Measurements from ENCODE around the gene DIAPH1. TPM values are rescaled to one million over a fixed set of nuclear protein-coding genes. Genes with fewer than 3 reads are reported as not detected.
A peak's percentile ranks its signal among the peaks of the same experiment; 100 is the strongest.

The DIAPH1 gene
- total and polyA plus RNA-seq, 3 experiments from 2014 or later, result 151 to 217 (median 212) TPM

- peaks cover 5 to 19% (median 7%) of the 10 kb centered on the region in 3 donors for H3K4me1 Mint-ChIP-seq
- H3K36me3 ChIP-seq (ENCODE audit: insufficient read depth, low read length), result no peaks in the 10 kb centered on the region
- CTCF ChIA-PET, result no interaction called here
- H3K4me3 ChIP-seq (ENCODE audit: low read length), result no peak overlapping the region
- peaks cover 64 to 88% of the 10 kb centered on the region in 2 donors for H3K27me3 Mint-ChIP-seq
- H3K9me3 ChIP-seq (ENCODE audit: low read length), result no peaks in the 10 kb centered on the region
- no peaks in the 10 kb centered on the region for H3K36me3 Mint-ChIP-seq
- peaks cover 0 to 6% (median 3%) of the 10 kb centered on the region in 5 donors for H3K9me3 Mint-ChIP-seq
- no peak overlapping the region for H3K27ac Mint-ChIP-seq
- H3K4me3 Mint-ChIP-seq, result peak overlapping the region in 1 of 7 donors; percentile 18
- no peaks in the 10 kb centered on the region for H3K4me1 ChIP-seq (ENCODE audit: insufficient read depth, low read length)
- no peak for DNase-seq
- POLR2A ChIA-PET, result no interaction called here
- no peak overlapping the region for H3K27ac ChIP-seq (ENCODE audit: low read depth, low read length)
- peaks cover 34% of the 10 kb centered on the region for H3K27me3 ChIP-seq (ENCODE audit: insufficient read depth, low read length, poor library complexity, severe bottlenecking)
Observed at GRCh38 chr5:141489841-141490240, 129.0 kb downstream of the DIAPH1 start.

- no peaks in the 10 kb centered on the region for H3K4me1 ChIP-seq (ENCODE audit: insufficient read depth, low read length)
- H3K9me3 Mint-ChIP-seq, result peaks cover 0 to 6% (median 3%) of the 10 kb centered on the region in 5 donors
- peaks cover 40% of the 10 kb centered on the region for H3K27me3 ChIP-seq (ENCODE audit: insufficient read depth, low read length, poor library complexity, severe bottlenecking)
- H3K9me3 ChIP-seq (ENCODE audit: low read length), result no peaks in the 10 kb centered on the region
- no peak within 1 kb of the TSS for H3K27ac Mint-ChIP-seq
- DNase-seq, result no peak
- H3K4me3 Mint-ChIP-seq, result peak within 1 kb of the TSS in 1 of 7 donors; percentile 18
- H3K4me1 Mint-ChIP-seq, result peaks cover 13 to 27% (median 13%) of the 10 kb centered on the region in 3 donors
- no peak within 1 kb of the TSS for H3K4me3 ChIP-seq (ENCODE audit: low read length)
- H3K27ac ChIP-seq (ENCODE audit: low read depth, low read length), result no peak within 1 kb of the TSS
- peaks cover 66 to 88% of the 10 kb centered on the region in 2 donors for H3K27me3 Mint-ChIP-seq
- no peaks in the 10 kb centered on the region for H3K36me3 Mint-ChIP-seq
- ChIA-PET POLR2A (no interaction called here), CTCF (no interaction called here)
- H3K36me3 ChIP-seq (ENCODE audit: insufficient read depth, low read length), result no peaks in the 10 kb centered on the region
Observed at GRCh38 chr5:141488591-141489561, 129.9 kb downstream of the DIAPH1 start, which contains the start of gene PCDHGC5. Gene PCDHGC5, plus strand, starts transcription at chr5:141489081. Its CDS starts 160 bp downstream, at chr5:141489241.

- H3K36me3 Mint-ChIP-seq, result no peaks in the 10 kb centered on the region
Observed at GRCh38 chr5:141487131-141487530, 131.7 kb downstream of the DIAPH1 start.

GRCh38 chr5:141486091-141486490, 132.7 kb downstream of the DIAPH1 start:
- H3K27me3 ChIP-seq (ENCODE audit: insufficient read depth, low read length, poor library complexity, severe bottlenecking), result peaks cover 40% of the 10 kb centered on the region
- POLR2A ChIA-PET, result no interaction called here

More at GRCh38 chr5:141487131-141487530, 131.7 kb downstream of the DIAPH1 start:
- peaks cover 46% of the 10 kb centered on the region for H3K27me3 ChIP-seq (ENCODE audit: insufficient read depth, low read length, poor library complexity, severe bottlenecking)
- H3K27ac ChIP-seq (ENCODE audit: low read depth, low read length), result no peak overlapping the region
- H3K27ac Mint-ChIP-seq, result no peak overlapping the region
- no peak overlapping the region for H3K4me3 Mint-ChIP-seq
- no peaks in the 10 kb centered on the region for H3K9me3 ChIP-seq (ENCODE audit: low read length)
- peaks cover 0 to 6% (median 3%) of the 10 kb centered on the region in 5 donors for H3K9me3 Mint-ChIP-seq
- H3K36me3 ChIP-seq (ENCODE audit: insufficient read depth, low read length), result no peaks in the 10 kb centered on the region
- ChIA-PET POLR2A (no interaction called here), CTCF (no interaction called here)
- H3K4me3 ChIP-seq (ENCODE audit: low read length), result no peak overlapping the region
- peaks cover 12 to 17% (median 12%) of the 10 kb centered on the region in 3 donors for H3K4me1 Mint-ChIP-seq
- DNase-seq, result no peak
- H3K4me1 ChIP-seq (ENCODE audit: insufficient read depth, low read length), result no peaks in the 10 kb centered on the region
- H3K27me3 Mint-ChIP-seq, result peaks cover 71 to 92% of the 10 kb centered on the region in 2 donors

GRCh38 chr5:141485321-141486055, 133.3 kb downstream of the DIAPH1 start:
- no peaks in the 10 kb centered on the region for H3K4me1 ChIP-seq (ENCODE audit: insufficient read depth, low read length)

More at GRCh38 chr5:141486091-141486490, 132.7 kb downstream of the DIAPH1 start:
- Histone ChIP-seq H3K36me3 (ENCODE audit: insufficient read depth, low read length) (no peaks in the 10 kb centered on the region), H3K9me3 (ENCODE audit: low read length) (no peaks in the 10 kb centered on the region), H3K4me1 (ENCODE audit: insufficient read depth, low read length) (no peaks in the 10 kb centered on the region), H3K27ac (ENCODE audit: low read depth, low read length) (no peak overlapping the region), H3K4me3 (ENCODE audit: low read length) (no peak overlapping the region)
- DNase-seq, result no peak
- peak overlapping the region in 1 of 7 donors; percentile 20 for H3K4me3 Mint-ChIP-seq
- H3K36me3 Mint-ChIP-seq, result no peaks in the 10 kb centered on the region
- H3K9me3 Mint-ChIP-seq, result peaks cover 0 to 6% (median 3%) of the 10 kb centered on the region in 5 donors
- H3K27ac Mint-ChIP-seq, result no peak overlapping the region
- H3K4me1 Mint-ChIP-seq, result peaks cover 8 to 14% (median 10%) of the 10 kb centered on the region in 3 donors
- H3K27me3 Mint-ChIP-seq, result peaks cover 68 to 94% of the 10 kb centered on the region in 2 donors
- CTCF ChIA-PET, result interaction anchor here (1.1 kb wide), 1 partner anchor 21 kb away, joined by 3 read pairs; no protein-coding TSS in a partner anchor

GRCh38 chr5:141484641-141485311, 134.0 kb downstream of the DIAPH1 start, which contains the start of gene PCDHGC4:
Gene PCDHGC4, plus strand, starts transcription at chr5:141485030. Its CDS starts 144 bp downstream, at chr5:141485174.
- Mint-ChIP-seq H3K4me1 (peaks cover 8 to 14% (median 10%) of the 10 kb centered on the region in 3 donors), H3K4me3 (peak within 1 kb of the TSS in 6 of 7 donors; percentile 5 to 68 (median 34))
- POLR2A ChIA-PET, result no interaction called here

More at GRCh38 chr5:141485321-141486055, 133.3 kb downstream of the DIAPH1 start:
- Histone ChIP-seq H3K4me3 (ENCODE audit: low read length) (no peak overlapping the region), H3K9me3 (ENCODE audit: low read length) (no peaks in the 10 kb centered on the region), H3K27me3 (ENCODE audit: insufficient read depth, low read length, poor library complexity, severe bottlenecking) (peaks cover 38% of the 10 kb centered on the region), H3K36me3 (ENCODE audit: insufficient read depth, low read length) (no peaks in the 10 kb centered on the region), H3K27ac (ENCODE audit: low read depth, low read length) (no peak overlapping the region)
- peaks cover 66 to 94% of the 10 kb centered on the region in 2 donors for H3K27me3 Mint-ChIP-seq
- no peaks in the 10 kb centered on the region for H3K36me3 Mint-ChIP-seq
- H3K4me3 Mint-ChIP-seq, result peak overlapping the region in 3 of 7 donors; percentile 5 to 68 (median 49)
- ChIA-PET CTCF (interaction anchor here (1.1 kb wide), 1 partner anchor 22 kb away, joined by 3 read pairs; no protein-coding TSS in a partner anchor), POLR2A (no interaction called here)
- H3K9me3 Mint-ChIP-seq, result peaks cover 0 to 6% (median 3%) of the 10 kb centered on the region in 5 donors
- no peak for DNase-seq
- no peak overlapping the region for H3K27ac Mint-ChIP-seq
- peaks cover 8 to 14% (median 10%) of the 10 kb centered on the region in 3 donors for H3K4me1 Mint-ChIP-seq

GRCh38 chr5:141484310-141484640, 134.5 kb downstream of the DIAPH1 start:
- no peaks in the 10 kb centered on the region for H3K4me1 ChIP-seq (ENCODE audit: insufficient read depth, low read length)
- H3K4me1 Mint-ChIP-seq, result peaks cover 8 to 14% (median 10%) of the 10 kb centered on the region in 3 donors
- H3K9me3 ChIP-seq (ENCODE audit: low read length), result no peaks in the 10 kb centered on the region
- peaks cover 0 to 6% (median 3%) of the 10 kb centered on the region in 5 donors for H3K9me3 Mint-ChIP-seq
- no peaks in the 10 kb centered on the region for H3K36me3 ChIP-seq (ENCODE audit: insufficient read depth, low read length)
- no peak overlapping the region for H3K27ac Mint-ChIP-seq
- CTCF ChIA-PET, result interaction anchor here (1.1 kb wide), 1 partner anchor 35 kb away, joined by 3 read pairs; no protein-coding TSS in a partner anchor
- no peak overlapping the region for H3K4me3 ChIP-seq (ENCODE audit: low read length)
- H3K27me3 Mint-ChIP-seq, result peaks cover 66 to 94% of the 10 kb centered on the region in 2 donors
- DNase-seq, result no peak
- no peaks in the 10 kb centered on the region for H3K36me3 Mint-ChIP-seq
- POLR2A ChIA-PET, result no interaction called here
- H3K27me3 ChIP-seq (ENCODE audit: insufficient read depth, low read length, poor library complexity, severe bottlenecking), result peaks cover 33% of the 10 kb centered on the region
- peak overlapping the region in 3 of 7 donors; percentile 12 to 46 (median 27) for H3K4me3 Mint-ChIP-seq
- H3K27ac ChIP-seq (ENCODE audit: low read depth, low read length), result no peak overlapping the region

More at GRCh38 chr5:141484641-141485311, 134.0 kb downstream of the DIAPH1 start, which contains the start of gene PCDHGC4:
- Histone ChIP-seq H3K27me3 (ENCODE audit: insufficient read depth, low read length, poor library complexity, severe bottlenecking) (peaks cover 33% of the 10 kb centered on the region), H3K4me1 (ENCODE audit: insufficient read depth, low read length) (no peaks in the 10 kb centered on the region), H3K27ac (ENCODE audit: low read depth, low read length) (no peak within 1 kb of the TSS), H3K36me3 (ENCODE audit: insufficient read depth, low read length) (no peaks in the 10 kb centered on the region), H3K4me3 (ENCODE audit: low read length) (no peak within 1 kb of the TSS), H3K9me3 (ENCODE audit: low read length) (no peaks in the 10 kb centered on the region)
- peaks cover 0 to 6% (median 3%) of the 10 kb centered on the region in 5 donors for H3K9me3 Mint-ChIP-seq
- CTCF ChIA-PET, result interaction anchor here (1.1 kb wide), 1 partner anchor 35 kb away, joined by 3 read pairs; no protein-coding TSS in a partner anchor
- no peak for DNase-seq
- H3K27ac Mint-ChIP-seq, result no peak within 1 kb of the TSS
- no peaks in the 10 kb centered on the region for H3K36me3 Mint-ChIP-seq
- peaks cover 69 to 94% of the 10 kb centered on the region in 2 donors for H3K27me3 Mint-ChIP-seq
